Measurements from ENCODE around the gene BMP10. TPM values are rescaled to one million over a fixed set of nuclear protein-coding genes. Genes with fewer than 3 reads are reported as not detected.

BMP10 gene
- total RNA-seq, 4 donors from 2014 or later = not detected

DNA sequence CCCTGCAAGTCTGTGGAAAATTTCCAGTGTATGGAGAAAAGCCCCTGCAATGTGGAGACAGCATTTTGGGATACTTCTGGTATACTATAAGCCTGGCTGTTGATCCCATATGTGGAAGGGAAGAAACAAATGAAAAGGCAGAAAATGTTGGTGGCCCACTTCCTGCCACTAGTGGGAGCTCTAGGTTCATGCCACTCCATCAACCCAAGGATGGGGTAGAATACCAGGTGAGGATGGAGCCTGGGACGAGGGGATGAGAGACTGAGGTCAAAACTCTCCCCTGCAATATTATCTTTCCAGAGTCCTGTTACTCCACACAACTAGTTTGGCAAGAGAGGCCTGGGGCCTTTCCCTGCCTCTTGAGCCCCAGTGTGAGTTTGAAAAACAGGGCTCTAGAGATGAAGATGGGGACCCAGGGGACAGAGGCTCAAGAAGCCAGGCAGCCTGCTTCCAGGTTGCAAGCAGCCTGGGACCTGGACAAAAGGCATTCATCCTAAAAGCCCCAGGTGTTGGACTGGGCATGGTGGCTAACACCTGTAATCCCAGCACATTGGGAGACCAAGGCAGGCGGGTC, 31.9 kb downstream of the BMP10 start:
- TF ChIP-seq, protein P1, sequence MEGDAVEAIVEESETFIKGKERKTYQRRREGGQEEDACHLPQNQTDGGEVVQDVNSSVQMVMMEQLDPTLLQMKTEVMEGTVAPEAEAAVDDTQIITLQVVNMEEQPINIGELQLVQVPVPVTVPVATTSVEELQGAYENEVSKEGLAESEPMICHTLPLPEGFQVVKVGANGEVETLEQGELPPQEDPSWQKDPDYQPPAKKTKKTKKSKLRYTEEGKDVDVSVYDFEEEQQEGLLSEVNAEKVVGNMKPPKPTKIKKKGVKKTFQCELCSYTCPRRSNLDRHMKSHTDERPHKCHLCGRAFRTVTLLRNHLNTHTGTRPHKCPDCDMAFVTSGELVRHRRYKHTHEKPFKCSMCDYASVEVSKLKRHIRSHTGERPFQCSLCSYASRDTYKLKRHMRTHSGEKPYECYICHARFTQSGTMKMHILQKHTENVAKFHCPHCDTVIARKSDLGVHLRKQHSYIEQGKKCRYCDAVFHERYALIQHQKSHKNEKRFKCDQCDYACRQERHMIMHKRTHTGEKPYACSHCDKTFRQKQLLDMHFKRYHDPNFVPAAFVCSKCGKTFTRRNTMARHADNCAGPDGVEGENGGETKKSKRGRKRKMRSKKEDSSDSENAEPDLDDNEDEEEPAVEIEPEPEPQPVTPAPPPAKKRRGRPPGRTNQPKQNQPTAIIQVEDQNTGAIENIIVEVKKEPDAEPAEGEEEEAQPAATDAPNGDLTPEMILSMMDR (IDR thresholded peaks at IDR 0.05) = peak; percentile 37 to 55 (median 37)
- TF ChIP-seq POLR2AphosphoS5 (IDR thresholded peaks at IDR 0.05) = no peak
- H3K27me3 ChIP-seq = no peaks in the 10 kb centered on the region
- H3K27ac ChIP-seq (replicated peaks in 1 of 4) = no peak overlapping the region
- no peak for DNase-seq (ENCODE audit: extremely low spot score)
- no peak overlapping the region for H3K4me3 ChIP-seq
- H3K36me3 ChIP-seq = no peaks in the 10 kb centered on the region
- peaks cover 0 to 12% (median 3%) of the 10 kb centered on the region in 4 donors for H3K4me1 ChIP-seq
- no peaks in the 10 kb centered on the region for H3K9me3 ChIP-seq
- 77% methylated on average over 2 of the region's 2 CpGs for WGBS
- intact Hi-C loops (cut with DNase I) = no loop called here

DNA sequence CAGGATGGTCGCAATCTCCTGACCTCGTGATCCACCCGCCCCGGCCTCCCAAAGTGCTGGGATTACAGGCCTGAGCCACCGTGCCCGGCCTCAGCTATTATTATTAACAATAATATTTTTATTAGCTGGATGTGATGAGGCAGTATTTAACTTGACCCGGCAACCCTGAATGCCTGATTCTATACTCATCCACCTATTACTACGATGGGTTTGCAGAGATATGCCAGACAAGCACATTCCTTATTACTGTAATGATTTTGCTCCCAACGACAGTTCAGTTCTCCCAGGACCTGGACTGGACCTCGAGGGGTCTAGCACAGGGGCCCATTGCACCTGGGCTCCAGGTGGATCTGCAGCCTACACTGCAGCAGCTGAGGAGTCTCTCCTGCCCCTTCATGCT, 32.6 kb downstream of the BMP10 start:
- 85% methylated on average over 10 of the region's 10 CpGs for WGBS
- H3K4me3 ChIP-seq = no peak overlapping the region
- H3K9me3 ChIP-seq = no peaks in the 10 kb centered on the region
- intact Hi-C loops (cut with DNase I) = no loop called here
- no peaks in the 10 kb centered on the region for H3K36me3 ChIP-seq
- no peak for DNase-seq (ENCODE audit: extremely low spot score)
- TF ChIP-seq POLR2AphosphoS5 (IDR thresholded peaks at IDR 0.05) = no peak
- H3K27ac ChIP-seq (replicated peaks in 1 of 4) = no peak overlapping the region
- no peaks in the 10 kb centered on the region for H3K27me3 ChIP-seq
- peaks cover 0 to 12% (median 3%) of the 10 kb centered on the region in 4 donors for H3K4me1 ChIP-seq

- WGBS = 83% methylated on average over 3 of the region's 3 CpGs
Observed at GRCh38 chr2:68837861-68838341, 33.3 kb downstream of the BMP10 start.

GRCh38 chr2:68837164-68837860, 33.9 kb downstream of the BMP10 start:
- Histone ChIP-seq H3K36me3 (no peaks in the 10 kb centered on the region), H3K27me3 (no peaks in the 10 kb centered on the region), H3K9me3 (no peaks in the 10 kb centered on the region), H3K4me3 (no peak overlapping the region), H3K27ac (replicated peaks in 1 of 4) (no peak overlapping the region), H3K4me1 (peaks cover 9 to 21% (median 12%) of the 10 kb centered on the region in 4 donors)
- intact Hi-C loops (cut with DNase I) = loop anchor here (2.0 kb wide), 1 partner anchor 87 kb away; no protein-coding TSS in a partner anchor
- peak in 1 of 2 donors; percentile 22 for TF ChIP-seq POLR2AphosphoS5 (IDR thresholded peaks at IDR 0.05)
- no peak for TF ChIP-seq POLR2A (IDR thresholded peaks at IDR 0.05; ENCODE audit: low read depth)
- TF ChIP-seq, protein P1 (IDR thresholded peaks at IDR 0.05) = peak; percentile 41 to 57 (median 46)
- TF ChIP-seq EP300 (IDR thresholded peaks at IDR 0.05) = no peak
- 64% methylated on average over 12 of the region's 15 CpGs for WGBS
- no peak for DNase-seq (ENCODE audit: extremely low spot score)

More at GRCh38 chr2:68837861-68838341, 33.3 kb downstream of the BMP10 start:
- no peak overlapping the region for H3K4me3 ChIP-seq
- TF ChIP-seq POLR2A (IDR thresholded peaks at IDR 0.05; ENCODE audit: low read depth) (no peak), EP300 (IDR thresholded peaks at IDR 0.05) (no peak), POLR2AphosphoS5 (IDR thresholded peaks at IDR 0.05) (no peak)
- TF ChIP-seq, protein P1 (IDR thresholded peaks at IDR 0.05) = no peak
- H3K27me3 ChIP-seq = no peaks in the 10 kb centered on the region
- intact Hi-C loops (cut with DNase I) = loop anchor here (2.0 kb wide), 1 partner anchor 87 kb away; no protein-coding TSS in a partner anchor
- no peak for DNase-seq (ENCODE audit: extremely low spot score)
- H3K4me1 ChIP-seq = peaks cover 3 to 15% (median 6%) of the 10 kb centered on the region in 4 donors
- H3K36me3 ChIP-seq = no peaks in the 10 kb centered on the region
- H3K27ac ChIP-seq (replicated peaks in 1 of 4) = no peak overlapping the region
- H3K9me3 ChIP-seq = no peaks in the 10 kb centered on the region

- H3K36me3 ChIP-seq = no peaks in the 10 kb centered on the region
- intact Hi-C loops (cut with DNase I) = loop anchor here (2.0 kb wide), 1 partner anchor 85 kb away; no protein-coding TSS in a partner anchor
- H3K27ac ChIP-seq (replicated peaks in 1 of 4) = no peak overlapping the region
- no peak overlapping the region for H3K4me3 ChIP-seq
- 67% methylated on average over 1 of the region's 1 CpG for WGBS
- no peaks in the 10 kb centered on the region for H3K9me3 ChIP-seq
- H3K4me1 ChIP-seq = peaks cover 24 to 38% (median 29%) of the 10 kb centered on the region in 4 donors
- no peaks in the 10 kb centered on the region for H3K27me3 ChIP-seq
- TF ChIP-seq, protein P1 (IDR thresholded peaks at IDR 0.05) = no peak
- TF ChIP-seq EP300 (IDR thresholded peaks at IDR 0.05) (no peak), POLR2AphosphoS5 (IDR thresholded peaks at IDR 0.05) (no peak), POLR2A (IDR thresholded peaks at IDR 0.05; ENCODE audit: low read depth) (no peak)
- peak; percentile 14 for DNase-seq (ENCODE audit: extremely low spot score)
Observed at GRCh38 chr2:68835621-68836020, 35.6 kb downstream of the BMP10 start.

Data from esophagus muscularis mucosa (tissue), 4 donors.